Astrocyte of the spinal cord (primary cell): ENCODE results near the gene RASSF7.

Experiments used
- DNase-seq: peaks from one replicate; pipeline ENCODE4 v3.0.0; 2011; ENCODE audit warnings: low read depth, low spot score
- H3K4me3 ChIP-seq: 2 replicates; pipeline ENCODE4 v1.5.1; 2011; ENCODE audit warnings: low read depth, mild to moderate bottlenecking, low read length, moderate library complexity
- in situ Hi-C: cut with HindIII; loops from 2 replicates; pipeline ENCODE4 v1.10.0; 2017; ENCODE audit warnings: low sequenced_read_pairs
- TF ChIP-seq, protein P1 (sequence below): IDR thresholded peaks from 2 replicates; pipeline ENCODE4 v1.5.1; 2012; ENCODE audit warnings: low read depth, mild to moderate bottlenecking, low read length, inconsistent platforms

RASSF7 gene

DNA sequence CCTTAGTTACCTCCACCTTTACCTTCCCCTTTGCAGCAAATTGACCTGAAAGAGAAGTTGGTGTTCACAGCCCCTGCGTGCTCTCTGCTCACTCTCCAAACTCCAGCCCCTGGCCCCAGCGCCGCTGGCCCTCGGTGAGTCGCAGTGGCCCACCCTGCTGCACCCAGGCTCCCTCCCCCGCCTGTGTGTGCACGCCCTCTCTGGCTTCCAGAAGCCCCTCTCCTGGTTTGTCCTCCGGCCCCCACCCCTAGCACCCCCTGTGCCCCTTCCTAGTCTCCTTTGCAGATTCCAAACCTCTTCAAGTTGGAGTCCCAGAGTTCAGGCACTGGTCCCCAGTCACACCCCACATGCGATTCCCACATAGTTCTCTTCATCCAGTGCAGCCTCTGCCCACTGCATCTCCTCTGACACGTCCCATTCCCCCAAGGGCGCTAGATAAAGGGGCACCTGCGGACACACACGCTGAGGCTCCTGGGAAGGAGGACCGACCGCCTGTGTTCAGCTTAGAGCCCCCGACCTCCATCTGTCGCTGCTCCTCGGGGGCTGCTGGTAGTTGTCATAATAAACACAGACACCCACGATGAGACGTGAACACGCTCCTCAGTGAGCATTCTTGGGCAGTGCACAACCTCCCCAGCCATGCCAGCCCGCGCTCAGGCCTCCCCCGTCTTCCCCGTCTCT, 14.0 kb downstream of the RASSF7 start:
- TF ChIP-seq, protein P1, sequence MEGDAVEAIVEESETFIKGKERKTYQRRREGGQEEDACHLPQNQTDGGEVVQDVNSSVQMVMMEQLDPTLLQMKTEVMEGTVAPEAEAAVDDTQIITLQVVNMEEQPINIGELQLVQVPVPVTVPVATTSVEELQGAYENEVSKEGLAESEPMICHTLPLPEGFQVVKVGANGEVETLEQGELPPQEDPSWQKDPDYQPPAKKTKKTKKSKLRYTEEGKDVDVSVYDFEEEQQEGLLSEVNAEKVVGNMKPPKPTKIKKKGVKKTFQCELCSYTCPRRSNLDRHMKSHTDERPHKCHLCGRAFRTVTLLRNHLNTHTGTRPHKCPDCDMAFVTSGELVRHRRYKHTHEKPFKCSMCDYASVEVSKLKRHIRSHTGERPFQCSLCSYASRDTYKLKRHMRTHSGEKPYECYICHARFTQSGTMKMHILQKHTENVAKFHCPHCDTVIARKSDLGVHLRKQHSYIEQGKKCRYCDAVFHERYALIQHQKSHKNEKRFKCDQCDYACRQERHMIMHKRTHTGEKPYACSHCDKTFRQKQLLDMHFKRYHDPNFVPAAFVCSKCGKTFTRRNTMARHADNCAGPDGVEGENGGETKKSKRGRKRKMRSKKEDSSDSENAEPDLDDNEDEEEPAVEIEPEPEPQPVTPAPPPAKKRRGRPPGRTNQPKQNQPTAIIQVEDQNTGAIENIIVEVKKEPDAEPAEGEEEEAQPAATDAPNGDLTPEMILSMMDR, result no peak
- H3K4me3 ChIP-seq, result peak overlapping the region; percentile 48
- in situ Hi-C loops, result no loop called here
- no peak for DNase-seq

DNA sequence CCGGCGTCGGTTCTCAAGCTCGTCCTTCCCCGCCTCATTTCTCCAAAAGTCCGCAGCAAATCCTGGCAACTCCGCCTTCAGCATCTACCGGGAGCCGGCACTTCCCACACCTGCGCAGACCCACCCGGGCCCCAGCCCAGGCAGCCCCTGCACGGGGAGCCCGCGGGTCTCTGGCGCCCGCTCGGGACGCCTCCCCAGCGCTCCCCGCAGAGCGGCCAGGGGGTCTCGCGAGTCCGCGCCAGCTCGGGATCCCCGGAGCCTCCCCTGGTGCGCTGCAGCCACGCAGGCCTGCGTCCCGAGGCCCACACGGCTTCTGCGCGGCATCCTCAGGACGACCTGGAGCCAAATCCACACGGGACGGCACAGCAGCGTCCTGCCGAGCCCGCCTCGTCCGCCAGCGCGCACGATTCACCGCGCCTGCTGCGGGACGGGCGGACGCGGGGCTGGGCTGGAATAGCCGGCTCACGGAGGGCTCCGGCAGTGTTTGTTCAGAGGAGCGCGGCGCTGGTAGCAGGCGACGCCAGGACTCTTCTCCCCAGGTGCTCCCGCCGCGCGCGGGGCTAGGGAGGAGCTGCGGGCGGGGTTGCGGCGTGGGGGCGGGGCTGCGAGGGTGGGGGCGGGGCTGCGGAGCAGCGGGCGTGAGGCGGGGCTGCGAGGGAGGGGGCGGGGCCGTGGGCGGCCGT, 14.7 kb downstream of the RASSF7 start:
- TF ChIP-seq, protein P1, result no peak
- H3K4me3 ChIP-seq, result peak overlapping the region; percentile 48
- in situ Hi-C loops, result no loop called here
- DNase-seq, result peak; percentile 12

DNA sequence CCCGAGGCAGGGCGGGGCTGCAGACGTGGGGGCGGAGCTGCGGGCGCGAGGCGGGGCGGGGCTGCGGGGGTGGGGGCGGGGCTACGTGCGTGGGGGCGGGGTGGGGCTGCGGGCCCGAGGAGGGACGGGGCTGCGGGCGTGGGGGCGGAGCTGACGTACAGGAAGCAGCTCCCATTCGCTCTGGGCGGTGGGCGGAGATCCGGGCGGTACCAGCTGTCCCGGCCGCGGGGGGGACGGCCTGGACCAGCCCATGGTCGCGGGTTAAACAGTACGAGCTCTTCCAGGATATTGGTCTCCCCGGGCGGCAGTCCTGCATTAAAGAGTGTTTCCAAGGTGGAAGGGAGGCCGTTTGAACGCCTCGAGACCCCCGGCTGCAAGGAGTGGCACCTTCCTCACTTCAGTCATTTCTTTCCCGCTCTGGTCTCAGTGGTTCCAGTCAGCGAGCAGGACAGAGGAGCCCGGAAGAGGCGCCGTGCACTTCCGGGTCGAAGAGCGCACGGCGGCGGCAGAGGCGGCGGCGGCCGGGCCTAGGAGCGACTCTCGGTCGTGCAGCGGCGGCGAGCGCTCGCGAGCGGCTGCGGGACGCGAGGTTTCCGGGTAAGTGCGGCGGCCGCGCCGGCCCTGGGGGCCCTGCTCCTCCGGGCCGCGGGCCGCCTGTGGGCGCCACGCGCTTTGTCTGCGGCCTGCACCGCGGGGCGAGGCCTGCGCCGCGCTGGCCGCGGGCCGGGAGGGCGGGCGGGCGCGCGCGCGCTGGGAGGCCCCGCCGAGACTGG, 15.4 kb downstream of the RASSF7 start, which contains the start of gene PHRF1:
PHRF1 (plus strand) TSS at position 475 of the 773 bp plus-strand sequence. CDS start 5,043 bp downstream, outside the sequence.
- peak within 1 kb of the TSS; percentile 80 for H3K4me3 ChIP-seq
- TF ChIP-seq, protein P1, result no peak
- in situ Hi-C loops, result no loop called here
- DNase-seq, result peak; percentile 96

DNA sequence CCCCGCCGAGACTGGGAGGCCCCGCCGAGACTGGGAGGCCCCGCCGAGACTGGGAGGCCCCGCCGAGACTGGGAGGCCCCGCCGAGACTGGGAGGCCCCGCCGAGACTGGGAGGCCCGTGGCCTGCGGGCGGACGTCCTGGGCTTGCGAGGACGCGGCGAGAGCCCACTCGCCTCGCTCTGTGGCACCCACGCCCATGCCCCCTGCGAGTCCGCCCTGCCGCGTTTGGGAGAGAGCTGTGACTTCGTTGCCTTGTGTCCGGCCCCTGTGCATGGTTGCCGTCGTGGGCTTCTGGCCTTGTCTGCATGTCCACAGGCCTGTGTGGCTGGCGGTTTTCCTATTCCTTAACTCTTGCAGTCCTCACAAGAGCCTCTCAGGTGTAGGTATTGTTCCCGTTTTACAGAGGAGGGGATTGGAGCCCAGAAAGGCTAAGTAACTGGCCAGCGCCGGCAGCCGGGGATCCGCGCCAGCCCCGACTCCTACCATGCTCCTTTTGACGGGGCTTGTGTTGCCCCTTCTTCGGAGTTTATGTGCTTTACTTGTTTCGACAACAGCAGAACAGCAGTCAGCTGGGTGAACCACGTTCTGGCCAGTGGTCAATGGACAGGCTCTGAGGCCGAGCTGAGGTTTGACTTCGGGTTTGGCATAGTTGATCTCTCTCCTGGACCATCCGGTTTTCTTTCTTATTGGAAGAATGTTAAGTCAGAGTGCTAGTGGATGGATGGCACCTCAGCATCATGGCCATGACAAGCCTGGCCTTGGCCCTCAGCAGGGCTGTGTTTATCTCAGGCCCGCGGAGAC, 16.2 kb downstream of the RASSF7 start:
- peak overlapping the region; percentile 80 for H3K4me3 ChIP-seq
- DNase-seq, result no peak
- in situ Hi-C loops, result no loop called here
- TF ChIP-seq, protein P1, result no peak

DNA sequence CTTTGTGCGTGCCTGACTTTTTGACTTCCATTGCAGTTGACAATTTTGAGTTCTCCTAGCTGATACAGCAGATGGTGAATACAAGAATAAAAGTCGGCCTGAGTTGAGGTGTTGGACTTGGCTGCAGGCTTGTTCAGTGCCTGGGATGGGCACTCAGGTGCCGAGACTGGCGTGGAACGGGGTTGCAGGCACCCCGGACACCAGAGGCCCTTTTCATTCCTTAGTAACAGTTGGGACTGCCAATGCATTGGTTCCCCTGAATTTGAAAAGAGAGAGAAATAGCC, 16.8 kb downstream of the RASSF7 start:
- TF ChIP-seq, protein P1, result no peak
- no peak for DNase-seq
- H3K4me3 ChIP-seq, result peak overlapping the region; percentile 80
- in situ Hi-C loops, result no loop called here
